ENCODE data around the gene TAS1R2. TPM values are rescaled to one million over a fixed set of nuclear protein-coding genes. Genes with fewer than 3 reads are reported as not detected.

Gene TAS1R2
- total and polyA plus RNA-seq, 5 donors from 2014 or later = not detected

DNA sequence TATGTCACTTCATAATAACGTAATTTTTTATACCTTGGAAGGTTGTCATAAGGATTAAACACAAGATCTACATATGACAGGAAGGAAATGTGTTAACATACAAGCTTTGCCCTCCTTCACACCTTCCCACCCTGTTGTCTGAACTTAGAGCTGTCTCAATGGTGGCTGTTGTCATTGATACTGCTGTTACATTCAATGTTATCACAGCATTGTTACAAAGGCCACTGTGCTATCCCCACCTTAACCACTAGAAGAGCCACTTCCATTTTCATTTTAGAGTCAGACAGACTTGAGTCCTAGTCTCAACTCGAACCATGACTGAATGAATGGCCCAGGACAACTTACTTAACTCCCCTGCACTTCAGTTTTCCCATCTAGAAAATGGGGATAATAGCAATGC, 31.2 kb downstream of the TAS1R2 start:
- DNase-seq (no peak), ATAC-seq (ENCODE audit: low read depth in 2 of 2) (no peak)
- Mint-ChIP-seq H3K4me1 (peaks cover 0 to 2% (median 0%) of the 10 kb centered on the region in 4 donors), H3K9me3 (peaks cover 0 to 6% (median 6%) of the 10 kb centered on the region in 7 donors), H3K27ac (no peak overlapping the region), H3K4me3 (no peak overlapping the region), H3K36me3 (peaks cover 4% of the 10 kb centered on the region), H3K27me3 (no peaks in the 10 kb centered on the region)
- no peak overlapping the region for H3K27ac ChIP-seq (ENCODE audit: insufficient read depth, low read length, poor library complexity, severe bottlenecking)
- H3K27me3 ChIP-seq (ENCODE audit: control insufficient read depth, insufficient read depth, low read length) = no peaks in the 10 kb centered on the region
- H3K36me3 ChIP-seq (ENCODE audit: control insufficient read depth, insufficient read depth, low read length) = no peaks in the 10 kb centered on the region
- H3K4me3 ChIP-seq (ENCODE audit: low read depth, low read length) = no peak overlapping the region
- H3K9me3 ChIP-seq (ENCODE audit: control insufficient read depth in 2 of 2, low read length in 2 of 2) = no peaks in the 10 kb centered on the region
- no peaks in the 10 kb centered on the region for H3K4me1 ChIP-seq (ENCODE audit: control insufficient read depth, insufficient read depth, low read length, poor library complexity, severe bottlenecking)

DNA sequence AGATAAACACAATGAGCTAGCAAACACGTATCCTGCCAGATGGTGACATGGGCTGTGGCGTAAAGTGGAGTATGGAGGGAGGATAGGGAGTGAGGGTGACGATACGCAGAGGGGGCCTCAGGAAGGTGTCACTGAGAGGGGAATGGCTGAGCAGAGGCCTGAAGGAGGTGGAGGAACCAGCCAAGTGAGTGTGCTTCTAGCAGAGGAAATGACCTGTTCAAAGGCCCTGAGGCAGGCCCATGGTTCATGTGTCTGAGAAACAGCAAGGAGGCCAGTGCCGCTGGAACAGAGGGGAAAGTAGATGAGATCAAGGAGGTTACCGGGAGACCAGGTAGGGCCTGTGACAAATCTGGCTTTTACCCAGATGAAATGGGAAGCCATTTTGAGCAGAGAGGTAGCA, 36.0 kb downstream of the TAS1R2 start:
- Histone ChIP-seq H3K36me3 (ENCODE audit: control insufficient read depth, insufficient read depth, low read length) (no peaks in the 10 kb centered on the region), H3K9me3 (ENCODE audit: control insufficient read depth in 2 of 2, low read length in 2 of 2) (no peaks in the 10 kb centered on the region), H3K27me3 (ENCODE audit: control insufficient read depth, insufficient read depth, low read length) (no peaks in the 10 kb centered on the region), H3K4me3 (ENCODE audit: low read depth, low read length) (no peak overlapping the region), H3K4me1 (ENCODE audit: control insufficient read depth, insufficient read depth, low read length, poor library complexity, severe bottlenecking) (no peaks in the 10 kb centered on the region), H3K27ac (ENCODE audit: insufficient read depth, low read length, poor library complexity, severe bottlenecking) (no peak overlapping the region)
- ATAC-seq (ENCODE audit: low read depth in 2 of 2) = no peak
- no peak for DNase-seq
- peaks cover 0 to 6% (median 3%) of the 10 kb centered on the region in 7 donors for H3K9me3 Mint-ChIP-seq
- no peak overlapping the region for H3K4me3 Mint-ChIP-seq
- peaks cover 0 to 2% (median 0%) of the 10 kb centered on the region in 4 donors for H3K4me1 Mint-ChIP-seq
- H3K36me3 Mint-ChIP-seq = peaks cover 4% of the 10 kb centered on the region
- no peak overlapping the region for H3K27ac Mint-ChIP-seq
- peaks cover 16% of the 10 kb centered on the region for H3K27me3 Mint-ChIP-seq

DNA sequence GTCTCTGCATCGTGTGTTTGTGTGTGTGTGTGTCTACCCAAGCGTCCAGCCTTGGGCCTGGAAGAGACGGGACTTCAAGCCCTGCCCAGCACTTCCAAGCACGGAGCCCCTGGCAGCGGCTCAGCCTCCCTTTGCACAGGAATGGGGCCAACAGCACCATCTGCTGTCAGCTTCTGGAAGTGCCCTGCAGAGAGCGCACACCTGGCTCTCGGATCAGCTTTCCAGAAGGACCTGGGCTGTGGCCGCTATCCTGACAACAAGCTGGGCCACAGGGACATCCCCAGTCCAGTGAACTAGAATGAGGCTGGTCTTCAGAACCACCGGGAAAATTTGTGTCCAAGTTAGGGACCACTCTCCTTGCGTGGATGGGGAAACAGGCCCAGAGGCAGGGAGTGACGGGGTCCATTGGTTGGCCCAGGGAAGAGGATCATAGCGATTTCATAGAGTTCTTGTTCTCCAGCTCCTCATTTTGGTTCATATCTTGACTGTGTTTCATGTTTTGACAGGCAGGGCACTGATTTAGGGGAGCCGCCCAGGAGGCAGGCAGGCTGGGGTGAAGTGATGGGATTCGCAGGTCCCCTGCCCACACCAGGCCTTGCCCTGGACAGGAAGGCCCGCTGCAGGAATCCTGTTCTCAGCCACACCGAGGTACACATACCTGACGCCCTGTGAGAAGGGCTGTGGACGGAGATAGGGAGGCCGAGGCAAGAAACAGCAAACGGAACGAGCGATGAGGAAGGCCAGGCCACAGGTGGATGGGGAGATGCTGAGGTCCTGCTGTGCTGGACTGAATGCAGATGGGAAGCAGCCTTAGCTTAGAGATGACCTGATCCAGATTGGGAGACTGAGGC, 38.4 kb downstream of the TAS1R2 start:
- Histone ChIP-seq H3K36me3 (ENCODE audit: control insufficient read depth, insufficient read depth, low read length) (no peaks in the 10 kb centered on the region), H3K9me3 (ENCODE audit: control insufficient read depth in 2 of 2, low read length in 2 of 2) (no peaks in the 10 kb centered on the region), H3K27ac (ENCODE audit: insufficient read depth, low read length, poor library complexity, severe bottlenecking) (no peak overlapping the region), H3K4me1 (ENCODE audit: control insufficient read depth, insufficient read depth, low read length, poor library complexity, severe bottlenecking) (no peaks in the 10 kb centered on the region), H3K4me3 (ENCODE audit: low read depth, low read length) (no peak overlapping the region), H3K27me3 (ENCODE audit: control insufficient read depth, insufficient read depth, low read length) (no peaks in the 10 kb centered on the region)
- Mint-ChIP-seq H3K27ac (no peak overlapping the region), H3K9me3 (peaks cover 0 to 4% (median 0%) of the 10 kb centered on the region in 7 donors), H3K4me1 (no peaks in the 10 kb centered on the region), H3K36me3 (peaks cover 4% of the 10 kb centered on the region), H3K27me3 (peaks cover 28% of the 10 kb centered on the region), H3K4me3 (no peak overlapping the region)
- DNase-seq (peak; percentile 16 to 35 (median 31)), ATAC-seq (ENCODE audit: low read depth in 2 of 2) (no peak)

DNA sequence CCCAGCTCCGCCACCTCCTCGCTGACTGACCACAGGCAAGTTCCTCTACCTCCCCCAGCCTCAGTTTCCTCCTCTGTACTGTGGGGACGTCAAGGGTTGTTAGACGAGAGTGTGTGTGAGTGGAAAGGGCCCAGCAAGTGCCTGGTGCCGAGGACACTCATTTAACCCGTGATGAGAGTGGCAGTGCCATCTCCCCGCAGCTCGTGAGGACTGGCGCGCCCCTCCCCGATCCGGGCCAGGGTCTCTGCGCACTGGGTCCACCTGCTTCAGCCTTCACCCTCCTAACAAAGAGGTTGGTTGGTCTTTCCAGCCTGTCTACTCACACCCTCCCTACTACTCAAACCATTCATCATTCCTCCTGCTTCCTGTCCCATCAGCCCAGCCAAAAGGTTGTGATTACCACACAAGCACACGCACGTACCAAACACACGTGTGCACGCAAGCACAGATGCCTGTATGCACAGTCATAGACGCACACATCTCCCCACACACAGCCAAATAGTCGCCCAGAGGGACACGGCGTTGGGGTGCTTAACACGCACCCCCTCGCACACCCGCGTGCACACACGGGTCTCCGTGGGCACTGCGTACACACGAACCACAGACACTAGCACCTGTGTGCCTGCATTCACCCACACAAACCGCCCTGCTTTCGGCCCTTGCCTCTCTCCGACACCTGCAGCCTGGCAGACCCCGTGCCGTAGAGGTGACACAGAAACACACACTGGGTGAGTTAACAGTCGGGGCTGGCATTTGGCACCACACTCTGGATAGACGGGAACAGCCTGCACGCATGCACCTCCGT, 39.3 kb downstream of the TAS1R2 start:
- Mint-ChIP-seq H3K4me3 (no peak overlapping the region), H3K27ac (no peak overlapping the region), H3K9me3 (no peaks in the 10 kb centered on the region), H3K4me1 (no peaks in the 10 kb centered on the region), H3K36me3 (no peaks in the 10 kb centered on the region), H3K27me3 (peaks cover 28% of the 10 kb centered on the region)
- Histone ChIP-seq H3K9me3 (ENCODE audit: control insufficient read depth in 2 of 2, low read length in 2 of 2) (no peaks in the 10 kb centered on the region), H3K4me1 (ENCODE audit: control insufficient read depth, insufficient read depth, low read length, poor library complexity, severe bottlenecking) (no peaks in the 10 kb centered on the region), H3K27ac (ENCODE audit: insufficient read depth, low read length, poor library complexity, severe bottlenecking) (no peak overlapping the region), H3K36me3 (ENCODE audit: control insufficient read depth, insufficient read depth, low read length) (no peaks in the 10 kb centered on the region), H3K4me3 (ENCODE audit: low read depth, low read length) (no peak overlapping the region), H3K27me3 (ENCODE audit: control insufficient read depth, insufficient read depth, low read length) (no peaks in the 10 kb centered on the region)
- no peak for DNase-seq
- ATAC-seq (ENCODE audit: low read depth in 2 of 2) = no peak

DNA sequence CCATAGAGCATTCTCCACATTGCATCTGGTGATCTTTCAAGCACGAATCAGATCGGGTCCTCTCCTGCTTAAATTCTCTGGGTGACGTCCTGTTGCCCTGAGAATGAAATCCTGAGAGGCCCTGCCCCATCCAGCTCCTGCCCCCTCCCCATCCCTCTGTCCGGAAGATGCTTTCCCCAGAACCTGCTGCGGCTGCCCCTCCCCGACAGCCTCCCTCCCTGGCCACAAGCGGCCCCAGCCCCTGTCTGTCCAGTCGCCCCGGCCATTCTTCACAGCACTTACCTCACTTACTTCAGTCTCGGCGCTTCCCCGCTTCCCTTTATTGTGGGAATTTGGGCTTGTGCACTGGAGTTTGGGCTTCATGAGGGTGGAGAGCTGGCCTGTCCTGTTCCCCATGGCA, 40.3 kb downstream of the TAS1R2 start:
- H3K9me3 ChIP-seq (ENCODE audit: control insufficient read depth in 2 of 2, low read length in 2 of 2) = no peaks in the 10 kb centered on the region
- ATAC-seq (ENCODE audit: low read depth in 2 of 2) (no peak), DNase-seq (no peak)
- no peaks in the 10 kb centered on the region for H3K27me3 ChIP-seq (ENCODE audit: control insufficient read depth, insufficient read depth, low read length)
- no peaks in the 10 kb centered on the region for H3K36me3 Mint-ChIP-seq
- no peaks in the 10 kb centered on the region for H3K36me3 ChIP-seq (ENCODE audit: control insufficient read depth, insufficient read depth, low read length)
- H3K27me3 Mint-ChIP-seq = peaks cover 33% of the 10 kb centered on the region
- H3K27ac Mint-ChIP-seq = no peak overlapping the region
- no peaks in the 10 kb centered on the region for H3K4me1 Mint-ChIP-seq
- no peak overlapping the region for H3K4me3 Mint-ChIP-seq
- no peak overlapping the region for H3K4me3 ChIP-seq (ENCODE audit: low read depth, low read length)
- no peaks in the 10 kb centered on the region for H3K4me1 ChIP-seq (ENCODE audit: control insufficient read depth, insufficient read depth, low read length, poor library complexity, severe bottlenecking)
- H3K27ac ChIP-seq (ENCODE audit: insufficient read depth, low read length, poor library complexity, severe bottlenecking) = no peak overlapping the region
- H3K9me3 Mint-ChIP-seq = no peaks in the 10 kb centered on the region

DNA sequence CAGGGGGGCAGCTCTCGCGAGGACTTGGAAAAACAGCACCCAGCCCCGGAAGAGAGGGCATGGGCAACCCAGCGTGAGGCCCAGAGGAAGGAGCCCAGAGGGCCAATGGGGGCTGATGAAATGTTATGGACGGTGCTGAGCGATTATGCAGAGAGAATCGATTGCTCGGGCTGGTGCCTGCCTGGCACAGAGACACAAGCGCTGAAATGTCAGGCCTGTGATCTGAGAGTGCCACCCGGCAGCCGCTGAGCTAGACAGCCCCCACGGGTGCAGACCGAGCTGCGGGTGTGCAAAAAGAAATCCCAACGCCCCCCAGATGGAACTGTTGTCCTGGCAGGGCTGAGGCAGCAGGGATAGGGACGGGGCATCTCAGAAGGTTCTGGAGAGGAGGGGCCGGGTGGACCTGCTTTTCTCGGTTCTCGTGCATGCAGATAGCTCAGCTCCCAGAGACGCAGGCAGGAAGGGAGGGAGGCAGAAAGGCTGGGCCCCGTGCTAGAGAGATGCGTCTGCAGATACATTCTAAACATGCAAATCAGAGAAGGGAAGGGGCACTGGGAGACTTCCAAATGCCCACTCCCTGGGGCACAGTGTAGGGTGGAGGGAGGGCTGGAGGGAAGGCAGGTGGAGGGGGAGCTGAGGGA, 41.5 kb downstream of the TAS1R2 start:
- H3K27me3 Mint-ChIP-seq = peaks cover 38% of the 10 kb centered on the region
- no peaks in the 10 kb centered on the region for H3K4me1 Mint-ChIP-seq
- no peak overlapping the region for H3K4me3 ChIP-seq (ENCODE audit: low read depth, low read length)
- H3K36me3 Mint-ChIP-seq = no peaks in the 10 kb centered on the region
- H3K27me3 ChIP-seq (ENCODE audit: control insufficient read depth, insufficient read depth, low read length) = no peaks in the 10 kb centered on the region
- no peaks in the 10 kb centered on the region for H3K36me3 ChIP-seq (ENCODE audit: control insufficient read depth, insufficient read depth, low read length)
- H3K9me3 Mint-ChIP-seq = no peaks in the 10 kb centered on the region
- no peak for DNase-seq
- no peak overlapping the region for H3K27ac ChIP-seq (ENCODE audit: insufficient read depth, low read length, poor library complexity, severe bottlenecking)
- no peaks in the 10 kb centered on the region for H3K4me1 ChIP-seq (ENCODE audit: control insufficient read depth, insufficient read depth, low read length, poor library complexity, severe bottlenecking)
- peak overlapping the region in 1 of 3 donors; percentile 76 for H3K27ac Mint-ChIP-seq
- ATAC-seq (ENCODE audit: low read depth in 2 of 2) = no peak
- no peaks in the 10 kb centered on the region for H3K9me3 ChIP-seq (ENCODE audit: control insufficient read depth in 2 of 2, low read length in 2 of 2)
- H3K4me3 Mint-ChIP-seq = no peak overlapping the region

DNA sequence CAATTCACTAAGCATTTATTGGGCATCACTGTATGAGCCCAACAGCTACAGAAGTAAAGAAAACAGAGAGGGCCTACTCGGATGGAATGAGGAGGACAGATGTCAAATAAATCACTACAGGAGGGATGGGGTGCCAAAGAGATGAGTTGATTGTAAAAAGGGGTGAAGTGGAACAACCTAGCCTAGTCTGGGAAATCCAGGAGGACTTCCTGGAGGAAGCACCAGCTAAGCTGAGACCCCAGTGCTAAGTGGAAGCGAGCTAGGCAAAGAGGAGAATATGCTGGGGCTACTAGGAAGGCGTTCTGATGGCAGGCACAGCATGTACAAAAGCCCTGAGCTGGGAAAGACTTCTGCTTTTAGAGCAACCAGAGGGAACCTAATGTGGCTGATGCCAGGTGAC, 42.1 kb downstream of the TAS1R2 start:
- Mint-ChIP-seq H3K27me3 (peaks cover 38% of the 10 kb centered on the region), H3K4me1 (no peaks in the 10 kb centered on the region), H3K27ac (peak overlapping the region in 1 of 3 donors; percentile 76), H3K36me3 (no peaks in the 10 kb centered on the region), H3K9me3 (no peaks in the 10 kb centered on the region), H3K4me3 (no peak overlapping the region)
- Histone ChIP-seq H3K27me3 (ENCODE audit: control insufficient read depth, insufficient read depth, low read length) (no peaks in the 10 kb centered on the region), H3K27ac (ENCODE audit: insufficient read depth, low read length, poor library complexity, severe bottlenecking) (no peak overlapping the region), H3K36me3 (ENCODE audit: control insufficient read depth, insufficient read depth, low read length) (no peaks in the 10 kb centered on the region), H3K4me1 (ENCODE audit: control insufficient read depth, insufficient read depth, low read length, poor library complexity, severe bottlenecking) (no peaks in the 10 kb centered on the region), H3K9me3 (ENCODE audit: control insufficient read depth in 2 of 2, low read length in 2 of 2) (no peaks in the 10 kb centered on the region), H3K4me3 (ENCODE audit: low read depth, low read length) (no peak overlapping the region)
- DNase-seq = no peak
- no peak for ATAC-seq (ENCODE audit: low read depth in 2 of 2)

Measured in CD4-positive, CD25-positive, alpha-beta regulatory T cell (primary cell).